ENCODE results near the gene TFB1M. TPM values are rescaled to one million over a fixed set of nuclear protein-coding genes. Genes with fewer than 3 reads are reported as not detected.

TFB1M gene
- total RNA-seq, 1 donor from 2014 or later: 25.4 TPM

GRCh38 chr6:155290491-155290890, 23.8 kb downstream of the TFB1M start:
- Mint-ChIP-seq H3K4me3 (no peak overlapping the region), H3K36me3 (peaks cover 31% of the 10 kb centered on the region), H3K27ac (no peak overlapping the region), H3K27me3 (no peaks in the 10 kb centered on the region), H3K4me1 (ENCODE audit: unreplicated experiment) (peaks cover 6% of the 10 kb centered on the region), H3K9me3 (no peaks in the 10 kb centered on the region)
- no peak for DNase-seq (ENCODE audit: extremely low spot score, unreplicated experiment)
- no peak for TF ChIP-seq CTCF (conservative IDR thresholded peaks at IDR 0.05)

- DNase-seq (ENCODE audit: extremely low spot score, unreplicated experiment): no peak
- H3K9me3 Mint-ChIP-seq: no peaks in the 10 kb centered on the region
- H3K27ac Mint-ChIP-seq: no peak overlapping the region
- H3K27me3 Mint-ChIP-seq: no peaks in the 10 kb centered on the region
- H3K36me3 Mint-ChIP-seq: peaks cover 29% of the 10 kb centered on the region
- TF ChIP-seq CTCF (conservative IDR thresholded peaks at IDR 0.05): no peak
- H3K4me1 Mint-ChIP-seq (ENCODE audit: unreplicated experiment): peaks cover 6% of the 10 kb centered on the region
- no peak overlapping the region for H3K4me3 Mint-ChIP-seq
Measured at GRCh38 chr6:155287762-155288161, 26.5 kb downstream of the TFB1M start.

GRCh38 chr6:155284775-155285174, 29.5 kb downstream of the TFB1M start:
- H3K4me3 Mint-ChIP-seq: no peak overlapping the region
- no peaks in the 10 kb centered on the region for H3K9me3 Mint-ChIP-seq
- H3K27ac Mint-ChIP-seq: no peak overlapping the region
- no peak for TF ChIP-seq CTCF (conservative IDR thresholded peaks at IDR 0.05)
- H3K27me3 Mint-ChIP-seq: no peaks in the 10 kb centered on the region
- H3K4me1 Mint-ChIP-seq (ENCODE audit: unreplicated experiment): peaks cover 6% of the 10 kb centered on the region
- no peak for DNase-seq (ENCODE audit: extremely low spot score, unreplicated experiment)
- H3K36me3 Mint-ChIP-seq: peaks cover 27% of the 10 kb centered on the region

GRCh38 chr6:155278319-155279049, 35.8 kb downstream of the TFB1M start:
- DNase-seq (ENCODE audit: extremely low spot score, unreplicated experiment): no peak

GRCh38 chr6:155276638-155277037, 37.6 kb downstream of the TFB1M start:
- Mint-ChIP-seq H3K27me3 (no peaks in the 10 kb centered on the region), H3K27ac (no peak overlapping the region), H3K4me3 (no peak overlapping the region), H3K36me3 (peaks cover 23% of the 10 kb centered on the region), H3K9me3 (no peaks in the 10 kb centered on the region), H3K4me1 (ENCODE audit: unreplicated experiment) (peaks cover 9% of the 10 kb centered on the region)
- TF ChIP-seq CTCF (conservative IDR thresholded peaks at IDR 0.05): no peak
- no peak for DNase-seq (ENCODE audit: extremely low spot score, unreplicated experiment)

More at GRCh38 chr6:155278319-155279049, 35.8 kb downstream of the TFB1M start:
- Mint-ChIP-seq H3K27me3 (no peaks in the 10 kb centered on the region), H3K4me1 (ENCODE audit: unreplicated experiment) (peaks cover 7% of the 10 kb centered on the region), H3K27ac (no peak overlapping the region), H3K4me3 (no peak overlapping the region), H3K36me3 (peaks cover 29% of the 10 kb centered on the region), H3K9me3 (no peaks in the 10 kb centered on the region)
- no peak for TF ChIP-seq CTCF (conservative IDR thresholded peaks at IDR 0.05)

All from type B pancreatic cell (in vitro differentiated cells).